Nasal cavity respiratory epithelium epithelial cell of viscerocranial mucosa (primary cell): ENCODE results near the gene OR14A16. TPM values are rescaled to one million over a fixed set of nuclear protein-coding genes. Genes with fewer than 3 reads are reported as not detected.

Experiments used
- total RNA-seq: library from RNA; depleted of rRNA; stranded (reverse); fragments of >200 nt; gene quantifications from 2 replicates; pipeline ENCODE4 v1.2.3, GENCODE V29; 2014

OR14A16 gene
- total RNA-seq, result not detected in 2 replicates

GRCh38 chr1:247824023-247824422 is at the start of gene OR14A16:
TSS of gene OR14A16 (minus strand) at chr1:247824119. CDS start at chr1:247815729, 8,390 bp downstream.

GRCh38 chr1:247857069-247857984 is 33.4 kb upstream of the OR14A16 start, which contains the start of gene TRIM58:
TSS of gene TRIM58 (plus strand) at chr1:247857187. CDS start at chr1:247857247, 60 bp downstream.

GRCh38 chr1:247841796-247842195 is 17.9 kb upstream of the OR14A16 start, which contains the start of gene OR11L1:
TSS of gene OR11L1 (minus strand) at chr1:247841896. CDS start at chr1:247841896, 0 bp downstream.

Other genes starting within 250 kb of the OR14A16 start
- not detected in 2 replicates for gene OR2G2, start 235.8 kb downstream of the OR14A16 start, total RNA-seq
- not detected in 2 replicates for gene OR2G3, start 218.5 kb downstream of the OR14A16 start, total RNA-seq
- not detected in 2 replicates for gene OR13G1, start 144.4 kb downstream of the OR14A16 start, total RNA-seq
- not detected in 2 replicates for gene OR6F1, start 107.5 kb downstream of the OR14A16 start, total RNA-seq
- not detected in 2 replicates for gene OR14K1, start 85.5 kb downstream of the OR14A16 start, total RNA-seq
- gene OR14A2, start 76.0 kb downstream of the OR14A16 start, total RNA-seq, result not detected in 2 replicates
- gene OR1C1, start 63.6 kb downstream of the OR14A16 start, total RNA-seq, result not detected in 2 replicates
- gene OR11L1, start 17.8 kb upstream of the OR14A16 start, total RNA-seq, result not detected in 2 replicates
- under 0.01 TPM in 1 of 2 replicates, not detected in the other for gene TRIM58, start 33.1 kb upstream of the OR14A16 start, total RNA-seq
- gene OR2W3, start 71.5 kb upstream of the OR14A16 start, total RNA-seq, result not detected in 2 replicates
- not detected in 2 replicates for gene OR2T8, start 96.1 kb upstream of the OR14A16 start, total RNA-seq
- gene OR2AJ1, start 100.8 kb upstream of the OR14A16 start, total RNA-seq, result not detected in 2 replicates
- gene OR2L8, start 124.7 kb upstream of the OR14A16 start, total RNA-seq, result not detected in 2 replicates
- gene OR2AK2, start 141.1 kb upstream of the OR14A16 start, total RNA-seq, result not detected in 2 replicates
- gene OR2L5, start 189.5 kb upstream of the OR14A16 start, total RNA-seq, result not detected in 2 replicates
- not detected in 2 replicates for gene OR2L2, start 206.0 kb upstream of the OR14A16 start, total RNA-seq
- gene OR2L3, start 222.7 kb upstream of the OR14A16 start, total RNA-seq, result not detected in 2 replicates